Upper lobe of left lung (tissue), 6 donors: ENCODE data around the gene COL20A1. TPM values are rescaled to one million over a fixed set of nuclear protein-coding genes. Genes with fewer than 3 reads are reported as not detected.
"Not testable (repeated sequence)": the region's sequence is repeated elsewhere in the genome, so short reads cannot be mapped to it uniquely, and the experiment has no call there.

Experiments used
- ATAC-seq, 2 donors: fragments of 200-7000 bp; cut with Tn5 transposase; one replicate each; pipeline ENCODE4 v1.9.1; 2022; ENCODE audit warnings: mild to moderate bottlenecking in 2 of 2, moderate library complexity in 2 of 2; ENCODE audit not compliant: low FRiP score in 2 of 2
- DNase-seq, 2 donors: peaks; one replicate each; pipeline ENCODE4 v3.0.0-alpha.2; 2019 to 2020
- H3K27ac ChIP-seq, 4 donors: fragments of 200-600 bp; sonication (generic); one replicate each; pipeline ENCODE4 v1.5.1; 2016 to 2019
- H3K27me3 ChIP-seq, 4 donors: fragments of 200-600 bp; sonication (generic); one replicate each; pipeline ENCODE4 v1.5.1; 2017 to 2019
- H3K36me3 ChIP-seq, 4 donors: fragments of 200-600 bp; sonication (generic); one replicate each; pipeline ENCODE4 v1.5.1; 2016 to 2019
- H3K4me1 ChIP-seq, 4 donors: fragments of 200-600 bp; sonication (generic); one replicate each; pipeline ENCODE4 v1.5.1; 2018 to 2019
- H3K4me3 ChIP-seq, 4 donors: fragments of 200-600 bp; sonication (generic); one replicate each; pipeline ENCODE4 v1.5.1; 2017 to 2019; ENCODE audit warnings: mild to moderate bottlenecking in 2 of 4, moderate library complexity in 1 of 4
- H3K9me3 ChIP-seq, 4 donors: fragments of 200-600 bp; sonication (generic); one replicate each; pipeline ENCODE4 v1.5.1; 2018 to 2019
- EP300 ChIP-seq, 4 donors: sonication (generic); formaldehyde crosslinking; IDR thresholded peaks; one replicate each; pipeline ENCODE4 v1.5.1; 2017; ENCODE audit warnings: antibody characterized with exemption in 4 of 4, control low read depth in 2 of 4
- POLR2A ChIP-seq, 4 donors: fragments of 450-650 bp; IDR thresholded peaks; one replicate each; pipeline ENCODE4 v1.5.1; 2016 to 2017; ENCODE audit warnings: antibody characterized with exemption in 4 of 4, mild to moderate bottlenecking in 2 of 4
- POLR2AphosphoS5 ChIP-seq, 2 donors: sonication (generic); formaldehyde crosslinking; IDR thresholded peaks; one replicate each; pipeline ENCODE4 v1.5.1; 2017; ENCODE audit warnings: antibody characterized with exemption in 2 of 2
- WGBS, 2 donors: methylation state at CpG; one replicate each; pipeline ENCODE4 v1.1.5; 2017 to 2018; 5-methylcytosine and 5-hydroxymethylcytosine counted together
- total RNA-seq, 6 donors: library from RNA; depleted of rRNA in 4 of 6; stranded (reverse); fragments of >200 nt in 4 of 6; gene quantifications; one replicate each; pipeline versions ENCODE4 v1.1.0 to v1.2.1, GENCODE V29; 2016 to 2021
- TF ChIP-seq, protein P1 (sequence below), 6 experiments: fragments of 450-650 bp in 4 of 6; fragments of 200-600 bp in 2 of 6; sonication (generic) in 2 of 6; IDR thresholded peaks; one replicate each; pipeline ENCODE4 v1.5.1; 2016 to 2019; ENCODE audit warnings: antibody characterized with exemption in 6 of 6
- donor health status: DM: no; HTN: no; CAD: no; lungs with moderate emphysema.
- donor health status: DM: no; HTN: yes; CAD: no; lungs with severe emphysema.

Gene COL20A1
- total RNA-seq, 6 donors from 2014 or later = 0.03 TPM; not detected in 5

DNA sequence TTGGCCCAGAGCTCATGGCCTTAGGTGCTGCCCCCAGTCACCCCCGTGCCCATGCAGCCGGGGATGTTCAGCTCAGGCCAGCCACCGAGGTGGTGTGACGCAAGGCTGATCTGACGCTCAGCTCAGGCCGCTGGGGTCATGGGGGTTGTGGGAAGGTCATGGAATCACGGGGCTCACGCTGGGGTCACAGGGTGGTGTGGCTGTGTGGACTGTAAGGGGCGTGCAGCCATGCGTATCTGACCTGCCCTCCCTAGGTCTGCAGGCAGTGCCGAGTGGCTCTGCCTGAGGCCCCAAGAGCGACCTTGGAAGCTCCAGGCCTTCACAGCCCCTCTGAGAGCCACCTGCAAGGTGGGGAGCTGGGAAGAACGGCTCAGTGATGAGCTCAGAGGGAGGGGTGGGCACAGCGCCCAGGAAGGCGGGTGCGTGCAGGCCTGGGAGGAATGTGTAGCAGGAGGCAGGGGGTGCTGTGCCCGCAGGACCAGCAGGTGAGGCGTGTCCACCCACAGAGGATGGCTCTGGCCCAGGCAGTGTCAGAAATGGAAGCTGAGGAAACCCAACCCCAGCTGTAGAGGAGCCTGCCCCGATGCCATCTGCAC is 40.4 kb downstream of the COL20A1 start:
- Histone ChIP-seq H3K9me3 (peaks cover 0 to 14% (median 4%) of the 10 kb centered on the region in 4 donors), H3K4me3 (no peak overlapping the region), H3K36me3 (no peaks in the 10 kb centered on the region), H3K27me3 (no peaks in the 10 kb centered on the region), H3K4me1 (no peaks in the 10 kb centered on the region), H3K27ac (no peak overlapping the region)
- no peak for TF ChIP-seq EP300 (IDR thresholded peaks at IDR 0.05)
- TF ChIP-seq, protein P1, sequence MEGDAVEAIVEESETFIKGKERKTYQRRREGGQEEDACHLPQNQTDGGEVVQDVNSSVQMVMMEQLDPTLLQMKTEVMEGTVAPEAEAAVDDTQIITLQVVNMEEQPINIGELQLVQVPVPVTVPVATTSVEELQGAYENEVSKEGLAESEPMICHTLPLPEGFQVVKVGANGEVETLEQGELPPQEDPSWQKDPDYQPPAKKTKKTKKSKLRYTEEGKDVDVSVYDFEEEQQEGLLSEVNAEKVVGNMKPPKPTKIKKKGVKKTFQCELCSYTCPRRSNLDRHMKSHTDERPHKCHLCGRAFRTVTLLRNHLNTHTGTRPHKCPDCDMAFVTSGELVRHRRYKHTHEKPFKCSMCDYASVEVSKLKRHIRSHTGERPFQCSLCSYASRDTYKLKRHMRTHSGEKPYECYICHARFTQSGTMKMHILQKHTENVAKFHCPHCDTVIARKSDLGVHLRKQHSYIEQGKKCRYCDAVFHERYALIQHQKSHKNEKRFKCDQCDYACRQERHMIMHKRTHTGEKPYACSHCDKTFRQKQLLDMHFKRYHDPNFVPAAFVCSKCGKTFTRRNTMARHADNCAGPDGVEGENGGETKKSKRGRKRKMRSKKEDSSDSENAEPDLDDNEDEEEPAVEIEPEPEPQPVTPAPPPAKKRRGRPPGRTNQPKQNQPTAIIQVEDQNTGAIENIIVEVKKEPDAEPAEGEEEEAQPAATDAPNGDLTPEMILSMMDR (IDR thresholded peaks at IDR 0.05) = no peak
- TF ChIP-seq POLR2AphosphoS5 (IDR thresholded peaks at IDR 0.05) = no peak
- TF ChIP-seq POLR2A (IDR thresholded peaks at IDR 0.05) = no peak
- WGBS, 2 donors = 77 to 83% methylated on average over 11 to 19 of the region's 19 CpGs
- ATAC-seq = no peak
- DNase-seq = peak in 1 of 2 donors; percentile 59

DNA sequence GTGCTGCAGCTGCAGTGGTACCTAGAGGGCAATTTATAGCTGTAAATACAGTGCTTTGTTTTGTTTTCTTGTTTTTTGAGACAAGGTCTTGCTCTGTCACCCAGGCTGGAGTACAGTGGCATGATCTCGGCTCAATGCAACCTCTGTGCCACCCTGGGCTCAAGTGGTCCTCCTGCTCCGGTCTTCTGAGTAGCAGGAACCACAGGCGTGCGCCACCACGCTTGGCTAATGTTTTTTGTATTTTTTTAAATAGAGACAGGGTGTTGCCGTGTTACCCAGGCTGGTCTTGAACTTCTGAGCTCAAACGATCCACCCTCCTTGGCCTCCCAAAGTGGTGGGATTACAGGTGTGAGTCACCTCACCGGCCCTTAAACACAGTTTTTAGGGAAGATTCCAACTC is 41.4 kb downstream of the COL20A1 start:
- no peaks in the 10 kb centered on the region for H3K27me3 ChIP-seq
- ATAC-seq = no peak

DNA sequence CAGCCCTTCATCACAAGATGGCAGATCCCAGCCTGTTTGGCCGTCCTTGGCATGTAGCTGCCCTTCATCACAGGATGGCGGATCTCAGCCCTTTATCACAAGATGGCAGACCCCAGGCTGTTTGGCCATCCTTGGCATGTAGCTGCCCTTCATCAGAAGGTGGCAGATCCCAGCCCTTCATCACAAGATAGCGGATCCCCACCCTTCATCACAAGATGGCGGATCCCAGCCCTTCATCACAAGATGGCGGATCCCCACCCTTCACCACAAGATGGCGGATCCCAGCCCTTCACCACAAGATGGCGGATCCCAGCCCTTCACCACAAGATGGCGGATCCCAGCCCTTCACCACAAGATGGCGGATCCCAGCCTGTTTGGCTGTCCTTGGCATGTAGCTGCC is 42.1 kb downstream of the COL20A1 start:
- H3K36me3 ChIP-seq, ATAC-seq, DNase-seq, H3K27ac ChIP-seq, H3K27me3 ChIP-seq, H3K4me3 ChIP-seq, H3K4me1 ChIP-seq: not testable (repeated sequence)
- 83 to 88% methylated on average over 9 of the region's 9 CpGs for WGBS, 2 donors
- peaks cover 0 to 14% (median 4%) of the 10 kb centered on the region in 4 donors for H3K9me3 ChIP-seq

More for the DNA sequence above, 41.4 kb downstream of the COL20A1 start:
- no peaks in the 10 kb centered on the region for H3K4me1 ChIP-seq
- TF ChIP-seq POLR2A (IDR thresholded peaks at IDR 0.05) = no peak
- TF ChIP-seq POLR2AphosphoS5 (IDR thresholded peaks at IDR 0.05) = no peak
- no peak for TF ChIP-seq EP300 (IDR thresholded peaks at IDR 0.05)
- TF ChIP-seq, protein P1 (IDR thresholded peaks at IDR 0.05) = no peak
- peaks cover 0 to 14% (median 4%) of the 10 kb centered on the region in 4 donors for H3K9me3 ChIP-seq
- no peaks in the 10 kb centered on the region for H3K36me3 ChIP-seq
- H3K4me3 ChIP-seq = no peak overlapping the region
- WGBS, 2 donors = 81 to 89% methylated on average over 8 of the region's 8 CpGs
- no peak for DNase-seq
- H3K27ac ChIP-seq = no peak overlapping the region

DNA sequence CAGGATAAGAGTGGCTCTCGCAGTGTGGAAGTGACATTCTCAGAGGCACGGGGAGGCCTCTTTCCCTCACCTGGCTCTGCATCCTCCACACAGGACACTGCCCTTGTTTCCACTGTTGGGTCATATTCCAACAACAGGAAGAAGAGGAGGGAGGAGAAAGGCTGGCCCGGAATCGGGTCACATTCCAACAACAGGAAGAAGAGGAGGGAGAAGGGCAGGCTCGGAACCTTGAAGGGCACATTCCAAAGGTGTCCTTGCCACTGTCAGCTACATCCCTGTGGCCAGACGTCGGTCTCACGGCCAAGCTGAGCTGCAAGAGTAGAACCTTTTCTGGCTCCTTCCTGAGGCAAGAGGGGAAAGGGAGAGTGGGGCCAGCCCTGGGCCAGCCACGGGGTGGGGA is 42.7 kb downstream of the COL20A1 start:
- no peak overlapping the region for H3K4me3 ChIP-seq
- H3K27ac ChIP-seq = no peak overlapping the region
- peaks cover 0 to 14% (median 4%) of the 10 kb centered on the region in 4 donors for H3K9me3 ChIP-seq
- no peaks in the 10 kb centered on the region for H3K36me3 ChIP-seq
- WGBS, 2 donors = 40 to 48% methylated on average over 9 of the region's 9 CpGs
- H3K27me3 ChIP-seq = no peaks in the 10 kb centered on the region
- ATAC-seq (no peak), DNase-seq (peak in 1 of 2 donors; percentile 36)
- TF ChIP-seq EP300 (IDR thresholded peaks at IDR 0.05) = no peak
- no peak for TF ChIP-seq POLR2AphosphoS5 (IDR thresholded peaks at IDR 0.05)
- TF ChIP-seq, protein P1 (IDR thresholded peaks at IDR 0.05) = no peak
- no peak for TF ChIP-seq POLR2A (IDR thresholded peaks at IDR 0.05)
- no peaks in the 10 kb centered on the region for H3K4me1 ChIP-seq

DNA sequence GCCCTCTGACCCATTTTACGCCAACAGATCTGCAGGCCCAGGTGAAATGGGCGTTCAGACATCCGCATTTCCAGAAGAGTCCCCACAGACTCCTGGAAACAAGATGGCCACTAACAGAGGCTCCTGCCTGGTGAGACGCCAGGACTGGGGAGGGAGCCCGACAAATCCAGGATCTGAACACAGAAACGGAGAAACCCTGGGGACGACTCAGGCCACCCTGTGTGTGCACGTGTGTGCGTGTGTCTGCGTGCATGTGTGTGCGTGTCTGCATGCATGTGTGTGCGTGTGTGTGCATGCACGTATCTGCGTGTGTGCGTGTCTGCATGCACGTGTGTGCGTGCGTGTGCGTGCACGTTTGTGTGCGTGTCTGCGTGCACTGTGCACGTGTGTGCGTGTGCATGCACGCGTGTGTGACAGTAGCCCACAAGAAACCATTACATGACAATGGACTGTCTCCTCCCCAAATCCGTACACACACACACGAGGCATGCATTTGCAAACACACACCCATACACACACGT is 43.3 kb downstream of the COL20A1 start:
- DNase-seq (peak in 1 of 2 donors; percentile 58), ATAC-seq (no peak)
- H3K36me3 ChIP-seq = no peaks in the 10 kb centered on the region
- H3K27me3 ChIP-seq = no peaks in the 10 kb centered on the region
- H3K9me3 ChIP-seq = peaks cover 0 to 14% (median 4%) of the 10 kb centered on the region in 4 donors
- no peak overlapping the region for H3K4me3 ChIP-seq
- no peak for TF ChIP-seq EP300 (IDR thresholded peaks at IDR 0.05)
- TF ChIP-seq, protein P1 (IDR thresholded peaks at IDR 0.05) = no peak
- TF ChIP-seq POLR2A (IDR thresholded peaks at IDR 0.05) = no peak
- no peak for TF ChIP-seq POLR2AphosphoS5 (IDR thresholded peaks at IDR 0.05)
- H3K27ac ChIP-seq = no peak overlapping the region
- no peaks in the 10 kb centered on the region for H3K4me1 ChIP-seq
- WGBS, 2 donors = 90 to 91% methylated on average over 27 to 29 of the region's 29 CpGs
